NCI-H187 (cell line): ENCODE results near the gene GABRB3.

Experiments used
- DNase-seq, 2 experiments: peaks; one replicate each; lab custom pipeline; 2025; lab: John Stamatoyannopoulos, UW

GABRB3 gene

GRCh38 chr15:26630857-26631256, 142.0 kb downstream of the GABRB3 start:
- DNase-seq, result no peak

- no peak for DNase-seq
Observed at GRCh38 chr15:26628879-26629529, 143.9 kb downstream of the GABRB3 start.

DNA sequence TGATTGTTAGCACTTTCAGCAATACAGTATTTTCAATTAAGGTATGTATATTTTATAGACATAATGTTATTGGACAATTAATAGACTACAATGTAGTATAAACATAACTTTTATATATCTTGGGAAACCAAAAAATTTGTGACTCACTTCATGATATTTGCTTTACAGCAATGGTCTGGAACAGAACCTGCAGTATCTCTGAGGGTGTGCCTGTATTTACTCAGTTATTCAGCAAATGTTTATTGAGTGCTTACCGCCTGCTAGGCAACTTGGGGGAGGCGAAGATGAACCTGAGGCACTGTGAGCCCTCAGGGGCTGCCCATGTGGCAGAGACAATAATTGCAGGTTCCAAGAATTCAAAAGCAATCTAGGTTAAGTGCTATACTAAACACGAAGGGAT, 144.8 kb downstream of the GABRB3 start:
- no peak for DNase-seq

GRCh38 chr15:26624128-26624527, 148.7 kb downstream of the GABRB3 start:
- DNase-seq, result no peak

- no peak for DNase-seq
Observed at GRCh38 chr15:26623071-26623470, 149.8 kb downstream of the GABRB3 start.

DNA sequence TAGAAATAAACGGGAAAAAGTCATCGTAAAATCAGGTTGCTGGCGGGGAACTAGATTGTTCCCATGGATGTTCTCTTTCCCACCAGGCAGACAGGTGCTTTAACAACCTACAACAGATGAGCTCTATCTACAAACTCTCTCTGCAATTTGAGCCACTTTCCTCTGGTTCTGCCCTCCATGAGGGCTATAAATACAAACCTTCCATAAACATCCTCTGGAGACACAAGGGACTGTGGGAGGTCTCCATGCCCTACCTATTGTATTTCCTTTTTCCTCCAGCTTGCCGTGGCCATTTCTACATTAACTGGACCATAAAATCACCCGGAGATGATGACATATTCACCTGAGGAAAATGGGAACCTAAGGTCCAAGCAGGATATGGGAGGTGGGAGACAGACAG, 151.1 kb downstream of the GABRB3 start:
- no peak for DNase-seq

- no peak for DNase-seq
Observed at GRCh38 chr15:26620528-26621458, 152.1 kb downstream of the GABRB3 start.

- DNase-seq, result no peak
Observed at GRCh38 chr15:26615927-26616302, 157.0 kb downstream of the GABRB3 start.

DNA sequence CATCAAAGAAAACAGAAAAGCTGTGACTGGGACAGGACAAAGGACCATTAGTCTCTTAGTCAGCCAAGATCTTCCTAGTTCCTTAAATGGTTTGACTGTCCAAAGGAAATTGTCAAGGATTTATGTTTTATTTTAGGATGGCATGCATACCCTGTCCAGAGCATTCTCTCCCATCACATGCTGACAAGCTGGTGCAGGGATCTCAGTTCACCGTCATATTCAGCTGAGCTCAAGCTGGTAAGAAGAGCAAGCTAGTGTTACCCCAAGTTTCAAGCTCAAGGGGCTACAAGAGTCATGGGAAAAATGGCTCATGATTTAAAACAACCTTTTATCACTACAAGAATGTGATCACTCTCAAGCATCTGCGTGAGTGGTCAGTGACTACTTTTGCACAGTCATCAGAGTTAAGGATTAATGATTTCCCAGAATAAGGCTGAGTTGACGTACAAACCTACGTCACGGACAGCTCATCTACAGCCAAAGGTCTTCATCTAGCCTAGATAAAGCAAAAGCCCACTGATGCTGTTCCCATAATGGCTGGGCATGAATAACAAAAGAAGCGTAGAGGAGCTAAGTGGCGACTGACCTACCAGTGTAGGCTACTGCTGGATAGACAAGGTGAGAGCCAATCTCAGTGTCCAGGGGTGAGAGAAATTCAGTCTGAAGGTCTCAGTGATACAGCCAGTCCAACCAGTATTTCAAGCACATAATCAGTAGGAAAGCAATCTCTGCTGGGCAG, 157.5 kb downstream of the GABRB3 start:
- DNase-seq, result no peak

GRCh38 chr15:26614734-26615133, 158.1 kb downstream of the GABRB3 start:
- no peak for DNase-seq

DNA sequence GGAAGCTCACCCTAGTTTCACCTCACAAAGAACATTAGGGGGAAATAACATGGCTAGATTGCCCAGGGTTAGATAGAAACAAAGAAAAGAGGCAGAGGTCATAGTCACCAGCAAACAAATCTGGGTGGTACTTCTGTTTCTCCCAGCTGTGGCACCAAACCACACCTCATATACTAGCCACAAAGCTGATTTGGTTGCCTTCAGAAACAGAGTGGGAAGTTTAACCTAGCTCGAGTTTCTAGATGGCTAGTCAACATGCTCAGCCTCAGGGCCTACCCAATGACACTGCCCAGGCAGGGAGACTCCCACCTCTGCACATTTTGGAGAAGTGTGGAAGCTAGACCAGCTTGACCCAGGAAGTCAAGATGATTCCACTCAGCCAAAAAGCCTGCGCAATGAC, 174.2 kb downstream of the GABRB3 start:
- no peak for DNase-seq

DNA sequence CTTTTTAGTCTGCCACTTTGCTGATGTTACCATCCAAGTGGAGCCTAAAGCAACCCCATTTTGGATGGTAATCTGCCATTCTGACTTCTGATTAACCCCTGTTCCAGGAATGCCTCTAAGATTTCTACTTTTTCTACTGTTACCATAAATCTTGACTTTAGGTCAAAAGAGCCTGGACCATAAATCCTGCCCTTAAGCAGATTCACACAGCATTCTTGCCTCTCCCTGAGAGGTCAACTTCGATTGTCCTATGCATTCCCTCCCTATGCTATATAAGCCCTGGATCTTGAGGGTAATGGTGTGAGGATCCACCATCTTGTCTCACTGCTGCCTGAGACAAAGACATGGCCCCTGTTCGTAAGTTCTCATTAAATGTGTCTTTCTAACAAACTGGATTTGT, 177.3 kb downstream of the GABRB3 start:
- no peak for DNase-seq

DNA sequence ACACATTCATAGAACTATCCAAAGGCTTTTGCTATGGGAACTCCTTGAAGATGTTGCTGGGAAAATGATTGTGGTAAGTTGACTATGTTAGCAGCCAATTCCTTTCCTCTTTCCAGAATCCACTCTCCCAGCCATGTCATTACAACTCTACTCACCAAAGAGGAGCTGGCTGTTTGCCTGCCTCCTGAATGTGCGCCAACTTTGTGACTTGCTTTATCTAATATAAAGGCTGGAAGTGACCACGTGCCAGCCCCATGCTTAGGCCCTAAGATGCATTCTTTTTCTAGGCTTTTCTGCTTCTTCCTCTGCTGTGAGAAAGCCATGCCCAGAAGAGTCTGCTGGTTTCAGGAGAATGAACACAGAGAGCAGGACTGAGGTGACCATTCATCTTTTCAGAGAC, 182.2 kb downstream of the GABRB3 start:
- DNase-seq, result no peak

GRCh38 chr15:26582840-26583239, 190.0 kb downstream of the GABRB3 start:
- no peak for DNase-seq

DNA sequence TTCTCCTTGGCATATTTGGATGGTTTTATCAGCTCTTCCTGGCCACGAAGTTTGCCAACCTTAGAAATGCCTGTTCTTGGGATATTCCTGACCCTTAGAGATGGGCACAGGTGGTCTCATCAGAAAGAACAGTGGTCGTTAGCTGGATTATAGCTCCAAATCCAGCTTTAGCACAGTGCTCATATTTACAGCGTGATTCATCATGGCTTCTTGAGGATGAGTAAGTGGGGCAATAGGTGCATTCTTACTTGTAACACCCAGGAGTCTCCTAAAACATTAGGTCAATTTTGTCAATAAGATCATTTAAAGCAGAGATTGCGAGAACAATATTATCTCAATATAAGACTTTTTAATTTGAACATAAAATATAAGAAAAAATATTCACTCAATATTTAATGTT, 191.9 kb downstream of the GABRB3 start:
- DNase-seq, result no peak

DNA sequence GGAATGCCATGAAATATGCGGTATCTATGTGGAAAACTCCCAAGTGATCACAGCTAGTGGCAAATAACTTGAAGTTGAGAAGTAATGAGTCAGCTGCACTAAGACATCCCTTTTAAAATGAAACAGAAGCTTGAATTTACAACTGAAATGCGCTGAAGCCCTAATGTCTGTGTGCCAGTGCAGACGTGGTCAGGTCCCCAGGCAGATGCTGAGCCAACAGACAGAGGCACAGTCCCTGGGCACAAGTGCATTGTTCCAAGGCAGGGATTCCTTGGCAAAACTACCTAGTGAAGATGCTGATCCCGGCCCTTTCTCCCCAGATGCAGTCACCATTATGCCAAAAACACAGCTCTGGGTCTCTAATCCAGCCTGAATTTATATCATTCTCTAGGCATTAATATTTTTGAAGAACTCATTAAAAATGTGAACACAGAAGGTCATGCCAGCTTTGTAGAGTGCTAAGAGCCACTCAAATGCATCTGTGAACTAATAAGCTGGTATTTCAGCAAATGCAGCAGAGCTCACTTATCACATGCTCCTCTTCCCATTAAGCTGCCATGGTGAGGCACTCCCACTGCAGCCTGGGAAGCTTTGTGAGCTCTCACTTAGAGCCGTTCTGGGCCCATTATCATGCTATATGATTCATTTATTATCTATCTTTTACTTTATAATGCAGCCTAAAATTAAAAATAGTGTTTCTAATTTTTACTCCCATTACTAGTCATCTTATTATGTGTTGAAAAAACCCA, 200.1 kb downstream of the GABRB3 start:
- DNase-seq, result no peak

- no peak for DNase-seq
Observed at GRCh38 chr15:26571346-26571745, 201.5 kb downstream of the GABRB3 start.

DNA sequence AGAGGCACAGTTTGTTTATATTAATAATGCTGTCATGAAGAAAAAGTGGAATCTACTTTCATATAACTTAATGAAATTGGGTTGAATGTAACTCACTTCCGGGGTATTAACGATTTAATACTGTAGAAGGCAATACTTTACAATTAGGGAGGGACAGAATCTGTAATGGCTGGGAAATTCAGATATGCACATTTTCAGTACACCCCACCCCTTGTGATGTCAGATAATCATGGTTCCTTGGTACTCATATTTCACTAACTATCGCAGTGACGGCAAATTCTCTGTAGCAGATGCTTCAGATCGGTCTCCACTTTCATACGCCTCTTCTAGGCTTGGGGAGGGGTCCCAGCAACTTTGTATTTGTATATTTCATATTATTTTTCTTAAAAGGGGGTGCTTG, 207.3 kb downstream of the GABRB3 start:
- no peak for DNase-seq

- no peak for DNase-seq
Observed at GRCh38 chr15:26564361-26564760, 208.5 kb downstream of the GABRB3 start.

DNA sequence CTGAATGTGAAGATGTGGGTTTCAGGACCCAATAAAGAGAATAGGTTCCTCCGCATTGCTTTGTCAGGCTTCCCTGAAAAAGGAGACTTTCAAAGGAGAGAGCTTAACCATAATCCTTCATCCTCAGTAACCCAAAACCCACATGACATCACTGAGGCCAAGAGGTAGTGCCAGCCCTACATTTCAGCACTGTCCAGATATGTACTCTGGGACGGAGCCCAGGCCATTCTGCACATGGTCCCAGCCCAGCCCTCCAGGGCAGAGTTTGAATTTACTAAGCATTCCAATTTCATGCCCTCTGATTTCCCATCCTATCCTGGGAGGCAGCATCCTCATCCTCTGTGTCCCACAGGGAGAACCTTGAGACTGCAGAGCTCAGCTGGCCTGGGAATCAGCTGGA, 210.5 kb downstream of the GABRB3 start:
- no peak for DNase-seq

GRCh38 chr15:26561896-26562295, 211.0 kb downstream of the GABRB3 start:
- DNase-seq, result no peak

DNA sequence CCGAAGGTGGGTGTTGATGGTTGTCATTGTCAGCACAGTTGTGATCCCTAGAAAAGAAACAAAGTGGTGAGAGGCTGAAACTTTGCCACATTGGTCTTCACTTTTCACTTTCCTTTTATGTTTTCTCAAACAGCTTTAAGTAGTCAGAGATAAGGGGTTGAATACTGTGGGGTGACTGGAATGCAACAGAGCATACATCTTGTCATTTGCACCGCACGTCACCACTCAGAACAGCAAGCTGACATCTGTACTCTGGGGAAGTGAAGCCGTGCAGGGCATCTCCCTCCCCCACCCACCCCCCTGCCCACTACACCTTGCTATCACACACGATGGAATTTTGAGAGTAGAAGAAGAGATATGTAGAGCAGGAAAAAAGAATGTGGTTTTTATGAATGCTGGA, 211.7 kb downstream of the GABRB3 start:
- no peak for DNase-seq
